GM12878 (cell line): ENCODE measurements around the gene SLC15A4. TPM values are rescaled to one million over a fixed set of nuclear protein-coding genes. Genes with fewer than 3 reads are reported as not detected.

Experiments used
- BMI1 ChIP-seq: fragments of 450-650 bp; IDR thresholded peaks from 2 replicates; pipeline ENCODE4 v1.6.1; 2016; ENCODE audit warnings: mild to moderate bottlenecking, moderate library complexity, borderline replicate concordance
- HCFC1 ChIP-seq: fragments of 150-350 bp; IDR thresholded peaks from 2 replicates; pipeline ENCODE4 v1.6.1; 2014; ENCODE audit warnings: low read length
- MTA2 ChIP-seq: fragments of 450-650 bp; IDR thresholded peaks from 2 replicates; pipeline ENCODE4 v1.6.1; 2016; ENCODE audit warnings: low read depth, mild to moderate bottlenecking, moderate library complexity
- NFYB ChIP-seq: IDR thresholded peaks from 2 replicates; pipeline ENCODE4 v1.6.1; 2011; ENCODE audit warnings: low read depth, mild to moderate bottlenecking, low read length, improper control_type of control experiment, moderate library complexity; ENCODE audit not compliant: insufficient read depth
- NR2F1 ChIP-seq: fragments of 450-650 bp; conservative IDR thresholded peaks from 2 replicates; pipeline ENCODE4 v1.6.1; 2017; ENCODE audit warnings: mild to moderate bottlenecking
- RB1 ChIP-seq: fragments of 450-650 bp; formaldehyde crosslinking; IDR thresholded peaks from 2 replicates; pipeline ENCODE4 v1.6.1; 2017; ENCODE audit warnings: mild to moderate bottlenecking, borderline replicate concordance
- SMAD1 ChIP-seq: fragments of 450-650 bp; IDR thresholded peaks from 2 replicates; pipeline ENCODE4 v1.6.1; 2018; ENCODE audit warnings: mild to moderate bottlenecking, low read depth; ENCODE audit not compliant: partially characterized antibody
- SRF ChIP-seq, 2 experiments: IDR thresholded peaks; 2 replicates each; pipeline ENCODE4 v1.6.1; 2011; ENCODE audit warnings: low read depth in 2 of 2, low read length in 2 of 2, mild to moderate bottlenecking in 1 of 2, moderate library complexity in 1 of 2
- TCF3 ChIP-seq: IDR thresholded peaks from 2 replicates; pipeline ENCODE4 v1.6.1; 2012; ENCODE audit warnings: low read depth, mild to moderate bottlenecking, low read length, borderline replicate concordance; ENCODE audit not compliant: insufficient read depth
- ZNF217 ChIP-seq: fragments of 450-650 bp; IDR thresholded peaks from 2 replicates; pipeline ENCODE4 v1.6.1; 2017; ENCODE audit warnings: antibody characterized with exemption, mild to moderate bottlenecking
- polyA plus RNA-seq, 11 experiments: library from polyadenylated mRNA; depleted of rRNA in 4 of 11; unstranded in 6 of 11; stranded (reverse) in 5 of 11; fragments of >200 nt; fragmentation: Nextera tagmentation in 4 of 11; fragmentation: Illumina TruSeq in 1 of 11; extraction: Ambion mirVana in 4 of 11; extraction: Trizol in 1 of 11; gene quantifications; 1 replicate in 1 of 11; 2 replicates in 10 of 11; pipeline versions ENCODE4 v1.2.1 to v1.2.3, GENCODE V29; 2011 to 2016; ENCODE audit warnings: inconsistent platforms in 2 of 11, missing spikeins in 2 of 11, low read depth in 1 of 11
- total RNA-seq, 4 experiments: library from RNA; depleted of rRNA in 3 of 4; stranded (reverse); fragments of >200 nt in 3 of 4; fragmentation: Illumina TruSeq in 1 of 4; extraction: Trizol in 1 of 4; gene quantifications; 2 replicates each; pipeline versions ENCODE4 v1.2.1 to v1.2.3, GENCODE V29; 2013 to 2021
- TF ChIP-seq, protein P1 (sequence below): fragments of 450-650 bp; IDR thresholded peaks from 2 replicates; pipeline ENCODE4 v1.6.1; 2017; ENCODE audit warnings: borderline replicate concordance
- TF ChIP-seq, protein P2 (sequence below): IDR thresholded peaks from 2 replicates; pipeline ENCODE4 v1.6.1; 2012; ENCODE audit warnings: low read length, inconsistent platforms
- TF ChIP-seq, protein P3 (sequence below): fragments of 450-650 bp; IDR thresholded peaks from 2 replicates; pipeline ENCODE4 v1.6.1; 2014; ENCODE audit warnings: mild to moderate bottlenecking
- TF ChIP-seq, protein P4 (sequence below): fragments of 450-650 bp; formaldehyde crosslinking; IDR thresholded peaks from 2 replicates; pipeline ENCODE4 v1.4.0; 2022; ENCODE audit warnings: mild to moderate bottlenecking, moderate library complexity
- TF ChIP-seq, protein P5 (sequence below): fragments of 450-650 bp; IDR thresholded peaks from 2 replicates; pipeline ENCODE4 v1.6.1; 2016; ENCODE audit warnings: mild to moderate bottlenecking

Gene SLC15A4
- total and polyA plus RNA-seq, 10 of the 15 experiments (the other 5 are each of a cell fraction or from before 2014, with no cell fraction given) = 12.7 to 257 (median 36.6) TPM

DNA sequence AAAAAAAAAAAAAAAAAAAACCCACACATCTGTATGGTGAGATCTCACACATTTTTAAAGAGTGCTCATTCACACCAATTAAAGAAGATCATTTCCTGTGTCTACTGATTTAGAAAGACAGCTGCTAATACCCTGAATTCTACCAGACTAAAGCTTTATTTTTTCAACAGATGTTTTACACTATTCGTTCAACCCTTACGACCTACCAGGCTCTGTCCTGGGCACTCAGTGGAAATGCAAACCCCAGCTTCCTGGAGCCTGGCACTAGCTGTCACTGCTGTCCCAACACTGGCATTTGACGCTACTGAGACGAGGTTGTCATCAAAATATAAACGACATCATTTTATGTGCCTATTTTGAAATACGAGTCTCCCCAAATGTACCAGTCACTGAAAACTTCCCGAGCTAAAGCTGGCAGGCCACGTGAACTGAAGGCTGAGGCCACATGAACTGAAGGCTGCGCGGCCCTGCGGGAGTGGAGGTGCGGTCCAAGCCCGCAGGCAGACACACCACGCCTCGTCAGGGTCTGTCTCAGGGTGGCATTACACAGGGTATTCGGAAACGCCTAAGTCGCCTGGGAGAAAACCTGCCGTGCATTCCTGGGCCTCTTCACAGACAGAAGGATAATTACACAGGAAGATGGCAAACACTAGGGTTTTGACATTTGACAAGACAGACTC lies 27.2 kb downstream of the SLC15A4 start (continued):
- TF ChIP-seq NFYB (no peak), NR2F1 (no peak), ZNF217 (no peak), SRF (IDR thresholded peaks at IDR 0.05; ENCODE audit: low read depth in 2 of 2, low read length in 2 of 2) (no peak), SMAD1 (no peak), HCFC1 (no peak), RB1 (no peak), TCF3 (no peak), MTA2 (peak; percentile 92), BMI1 (0 out of 2 replicates have a peak, but pooled peaks have one; percentile 24)
- TF ChIP-seq, protein P1, sequence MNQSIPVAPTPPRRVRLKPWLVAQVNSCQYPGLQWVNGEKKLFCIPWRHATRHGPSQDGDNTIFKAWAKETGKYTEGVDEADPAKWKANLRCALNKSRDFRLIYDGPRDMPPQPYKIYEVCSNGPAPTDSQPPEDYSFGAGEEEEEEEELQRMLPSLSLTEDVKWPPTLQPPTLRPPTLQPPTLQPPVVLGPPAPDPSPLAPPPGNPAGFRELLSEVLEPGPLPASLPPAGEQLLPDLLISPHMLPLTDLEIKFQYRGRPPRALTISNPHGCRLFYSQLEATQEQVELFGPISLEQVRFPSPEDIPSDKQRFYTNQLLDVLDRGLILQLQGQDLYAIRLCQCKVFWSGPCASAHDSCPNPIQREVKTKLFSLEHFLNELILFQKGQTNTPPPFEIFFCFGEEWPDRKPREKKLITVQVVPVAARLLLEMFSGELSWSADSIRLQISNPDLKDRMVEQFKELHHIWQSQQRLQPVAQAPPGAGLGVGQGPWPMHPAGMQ = no peak
- TF ChIP-seq, protein P2, sequence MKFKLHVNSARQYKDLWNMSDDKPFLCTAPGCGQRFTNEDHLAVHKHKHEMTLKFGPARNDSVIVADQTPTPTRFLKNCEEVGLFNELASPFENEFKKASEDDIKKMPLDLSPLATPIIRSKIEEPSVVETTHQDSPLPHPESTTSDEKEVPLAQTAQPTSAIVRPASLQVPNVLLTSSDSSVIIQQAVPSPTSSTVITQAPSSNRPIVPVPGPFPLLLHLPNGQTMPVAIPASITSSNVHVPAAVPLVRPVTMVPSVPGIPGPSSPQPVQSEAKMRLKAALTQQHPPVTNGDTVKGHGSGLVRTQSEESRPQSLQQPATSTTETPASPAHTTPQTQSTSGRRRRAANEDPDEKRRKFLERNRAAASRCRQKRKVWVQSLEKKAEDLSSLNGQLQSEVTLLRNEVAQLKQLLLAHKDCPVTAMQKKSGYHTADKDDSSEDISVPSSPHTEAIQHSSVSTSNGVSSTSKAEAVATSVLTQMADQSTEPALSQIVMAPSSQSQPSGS = no peak
- TF ChIP-seq, protein P3, sequence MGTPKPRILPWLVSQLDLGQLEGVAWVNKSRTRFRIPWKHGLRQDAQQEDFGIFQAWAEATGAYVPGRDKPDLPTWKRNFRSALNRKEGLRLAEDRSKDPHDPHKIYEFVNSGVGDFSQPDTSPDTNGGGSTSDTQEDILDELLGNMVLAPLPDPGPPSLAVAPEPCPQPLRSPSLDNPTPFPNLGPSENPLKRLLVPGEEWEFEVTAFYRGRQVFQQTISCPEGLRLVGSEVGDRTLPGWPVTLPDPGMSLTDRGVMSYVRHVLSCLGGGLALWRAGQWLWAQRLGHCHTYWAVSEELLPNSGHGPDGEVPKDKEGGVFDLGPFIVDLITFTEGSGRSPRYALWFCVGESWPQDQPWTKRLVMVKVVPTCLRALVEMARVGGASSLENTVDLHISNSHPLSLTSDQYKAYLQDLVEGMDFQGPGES = no peak
- TF ChIP-seq, protein P4, sequence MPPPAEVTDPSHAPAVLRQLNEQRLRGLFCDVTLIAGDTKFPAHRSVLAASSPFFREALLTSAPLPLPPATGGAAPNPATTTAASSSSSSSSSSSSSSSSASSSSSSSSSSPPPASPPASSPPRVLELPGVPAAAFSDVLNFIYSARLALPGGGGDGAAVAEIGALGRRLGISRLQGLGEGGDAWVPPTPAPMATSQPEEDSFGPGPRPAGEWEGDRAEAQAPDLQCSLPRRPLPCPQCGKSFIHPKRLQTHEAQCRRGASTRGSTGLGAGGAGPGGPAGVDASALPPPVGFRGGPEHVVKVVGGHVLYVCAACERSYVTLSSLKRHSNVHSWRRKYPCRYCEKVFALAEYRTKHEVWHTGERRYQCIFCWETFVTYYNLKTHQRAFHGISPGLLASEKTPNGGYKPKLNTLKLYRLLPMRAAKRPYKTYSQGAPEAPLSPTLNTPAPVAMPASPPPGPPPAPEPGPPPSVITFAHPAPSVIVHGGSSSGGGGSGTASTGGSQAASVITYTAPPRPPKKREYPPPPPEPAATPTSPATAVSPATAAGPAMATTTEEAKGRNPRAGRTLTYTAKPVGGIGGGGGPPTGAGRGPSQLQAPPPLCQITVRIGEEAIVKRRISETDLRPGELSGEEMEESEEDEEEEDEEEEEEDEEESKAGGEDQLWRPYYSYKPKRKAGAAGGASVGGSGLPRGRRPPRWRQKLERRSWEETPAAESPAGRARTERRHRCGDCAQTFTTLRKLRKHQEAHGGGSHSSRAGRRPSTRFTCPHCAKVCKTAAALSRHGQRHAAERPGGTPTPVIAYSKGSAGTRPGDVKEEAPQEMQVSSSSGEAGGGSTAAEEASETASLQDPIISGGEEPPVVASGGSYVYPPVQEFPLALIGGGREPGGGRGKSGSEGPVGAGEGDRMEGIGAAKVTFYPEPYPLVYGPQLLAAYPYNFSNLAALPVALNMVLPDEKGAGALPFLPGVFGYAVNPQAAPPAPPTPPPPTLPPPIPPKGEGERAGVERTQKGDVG (CRISPR knock-in tag) = 0 out of 2 replicates have a peak, but pooled peaks have one; percentile 65
- TF ChIP-seq, protein P5, sequence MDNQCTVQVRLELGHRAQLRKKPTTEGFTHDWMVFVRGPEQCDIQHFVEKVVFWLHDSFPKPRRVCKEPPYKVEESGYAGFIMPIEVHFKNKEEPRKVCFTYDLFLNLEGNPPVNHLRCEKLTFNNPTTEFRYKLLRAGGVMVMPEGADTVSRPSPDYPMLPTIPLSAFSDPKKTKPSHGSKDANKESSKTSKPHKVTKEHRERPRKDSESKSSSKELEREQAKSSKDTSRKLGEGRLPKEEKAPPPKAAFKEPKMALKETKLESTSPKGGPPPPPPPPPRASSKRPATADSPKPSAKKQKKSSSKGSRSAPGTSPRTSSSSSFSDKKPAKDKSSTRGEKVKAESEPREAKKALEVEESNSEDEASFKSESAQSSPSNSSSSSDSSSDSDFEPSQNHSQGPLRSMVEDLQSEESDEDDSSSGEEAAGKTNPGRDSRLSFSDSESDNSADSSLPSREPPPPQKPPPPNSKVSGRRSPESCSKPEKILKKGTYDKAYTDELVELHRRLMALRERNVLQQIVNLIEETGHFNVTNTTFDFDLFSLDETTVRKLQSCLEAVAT = peak; percentile 24; the same call in 1 of the 2 replicates
